Fibroblast of mammary gland (primary cell): ENCODE data around the gene PRPH2.
A peak's percentile ranks its signal among the peaks of the same experiment; 100 is the strongest.

Experiments used
- DNase-seq: peaks from one replicate; pipeline ENCODE4 v3.0.0-alpha.2; 2010; ENCODE audit warnings: low read depth
- H3K4me3 ChIP-seq: 2 replicates; pipeline ENCODE4 v1.5.1; 2011; ENCODE audit warnings: low read depth, mild to moderate bottlenecking, low read length, moderate library complexity; ENCODE audit not compliant: control insufficient read depth
- CTCF ChIP-seq: conservative IDR thresholded peaks from 2 replicates; pipeline ENCODE4 v1.5.1; 2011; ENCODE audit warnings: low read depth, low read length, inconsistent platforms; ENCODE audit not compliant: control insufficient read depth, insufficient read depth

The PRPH2 gene

GRCh38 chr6:42748203-42748898 lies 26.0 kb upstream of the PRPH2 start:
- no peak overlapping the region for H3K4me3 ChIP-seq
- DNase-seq = peak; percentile 35
- TF ChIP-seq CTCF = no peak

GRCh38 chr6:42746463-42747391 lies 24.3 kb upstream of the PRPH2 start:
- peak overlapping the region; percentile 70 for H3K4me3 ChIP-seq
- TF ChIP-seq CTCF = no peak
- DNase-seq = peak; percentile 89

GRCh38 chr6:42745640-42746462 lies 23.5 kb upstream of the PRPH2 start, which contains the start of gene TBCC:
TBCC (minus strand) TSS chr6:42746103; CDS start chr6:42746073, 30 bp downstream.
- H3K4me3 ChIP-seq = peak within 1 kb of the TSS; percentile 98
- DNase-seq = peak; percentile 98
- no peak for TF ChIP-seq CTCF

GRCh38 chr6:42745083-42745639 lies 22.8 kb upstream of the PRPH2 start:
- no peak for DNase-seq
- peak overlapping the region; percentile 98 for H3K4me3 ChIP-seq
- no peak for TF ChIP-seq CTCF

- peak overlapping the region; percentile 98 for H3K4me3 ChIP-seq
- no peak for TF ChIP-seq CTCF
- DNase-seq = no peak
These were observed 22.0 kb upstream of the PRPH2 start for GRCh38 chr6:42744351-42744893.
